ENCODE measurements around the gene CXXC4. TPM values are rescaled to one million over a fixed set of nuclear protein-coding genes. Genes with fewer than 3 reads are reported as not detected.

The CXXC4 gene
- total RNA-seq, 1 experiment from 2014 or later = 1.6 TPM

DNA sequence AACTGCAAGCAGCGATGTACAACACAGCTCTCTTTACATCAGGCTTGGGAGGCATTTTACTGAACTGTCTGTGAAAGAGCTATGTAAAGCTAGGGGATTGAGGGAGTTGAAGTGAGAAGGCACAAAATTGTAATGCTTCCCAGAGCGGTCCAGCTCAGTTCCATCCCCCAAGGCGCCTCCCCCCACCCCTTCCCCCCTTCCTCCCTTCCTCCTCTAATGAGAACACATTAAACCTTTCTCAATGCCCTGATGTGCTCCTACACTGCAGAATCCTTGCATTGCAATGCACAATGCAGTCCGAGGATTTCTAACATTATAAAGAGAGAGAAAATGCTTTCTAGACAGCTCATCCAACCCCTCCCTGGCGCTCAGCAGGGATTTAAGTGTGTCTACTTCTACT is 73.9 kb downstream of the CXXC4 start:
- no peak for DNase-seq (ENCODE audit: low spot score)
